Vagina (tissue), 2 donors: ENCODE measurements around the gene SLC39A3. TPM values are rescaled to one million over a fixed set of nuclear protein-coding genes. Genes with fewer than 3 reads are reported as not detected.

Experiments used
- DNase-seq, 2 donors: peaks; one replicate each; pipeline ENCODE4 v3.0.0-alpha.2; 2017; ENCODE audit errors: extremely low spot score in 2 of 2
- H3K27ac ChIP-seq: fragments of 200-600 bp; sonication (generic); one replicate; pipeline ENCODE4 v1.5.1; 2019
- H3K27me3 ChIP-seq: fragments of 200-600 bp; sonication (generic); one replicate; pipeline ENCODE4 v1.5.1; 2019
- H3K36me3 ChIP-seq, 2 donors: fragments of 200-600 bp; sonication (generic); one replicate each; pipeline ENCODE4 v1.5.1; 2017 to 2019
- H3K4me1 ChIP-seq: fragments of 200-600 bp; sonication (generic); one replicate; pipeline ENCODE4 v1.5.1; 2019
- H3K4me3 ChIP-seq, 2 donors: fragments of 200-600 bp; sonication (generic); 1 replicate in 1 of 2; 2 replicates in 1 of 2; pipeline ENCODE4 v1.5.1; 2016 to 2019
- H3K9me3 ChIP-seq: fragments of 200-600 bp; sonication (generic); one replicate; pipeline ENCODE4 v1.5.1; 2019
- CTCF ChIP-seq, 3 experiments: fragments of 450-650 bp in 2 of 3; fragments of 200-600 bp in 1 of 3; sonication (generic) in 1 of 3; IDR thresholded peaks; one replicate each; pipeline ENCODE4 v1.5.1; 2017 to 2019; ENCODE audit warnings: antibody characterized with exemption in 3 of 3, mild to moderate bottlenecking in 2 of 3, moderate library complexity in 2 of 3
- POLR2A ChIP-seq, 2 donors: fragments of 450-650 bp; IDR thresholded peaks; one replicate each; pipeline ENCODE4 v1.6.1; 2017; ENCODE audit warnings: antibody characterized with exemption in 2 of 2, mild to moderate bottlenecking in 2 of 2, moderate library complexity in 2 of 2
- POLR2AphosphoS5 ChIP-seq, 2 donors: sonication (generic); formaldehyde crosslinking; IDR thresholded peaks; one replicate each; pipeline ENCODE4 v1.9.0; 2017; ENCODE audit warnings: antibody characterized with exemption in 2 of 2, mild to moderate bottlenecking in 2 of 2, low read depth in 1 of 2; ENCODE audit not compliant: insufficient read depth in 1 of 2
- intact Hi-C: fragments of 100-400 bp; cut with DNase I; formaldehyde crosslinking; loops from one replicate; pipeline ENCODE4 v1.15.1; 2023
- total RNA-seq: library from RNA; depleted of rRNA; stranded (reverse); fragments of >200 nt; gene quantifications from one replicate; pipeline ENCODE4 v1.2.3, GENCODE V29; 2016

The SLC39A3 gene
- total RNA-seq = 27.7 TPM

- H3K36me3 ChIP-seq = peaks cover 0 to 9% of the 10 kb centered on the region in 2 donors
- peak in 2 of 3 experiments; percentile 9 to 30 for TF ChIP-seq CTCF (IDR thresholded peaks at IDR 0.05)
- TF ChIP-seq POLR2A (IDR thresholded peaks at IDR 0.05) = no peak
- peak; percentile 59 to 97 for TF ChIP-seq POLR2AphosphoS5 (IDR thresholded peaks at IDR 0.05; ENCODE audit: insufficient read depth in 1 of 2, low read depth in 1 of 2)
- H3K4me1 ChIP-seq = peaks cover 13% of the 10 kb centered on the region
- peak in 1 of 2 donors; percentile 94 for DNase-seq
- intact Hi-C loops = no loop called here
- H3K27ac ChIP-seq = peak within 1 kb of the TSS; percentile 40
- H3K4me3 ChIP-seq = peak within 1 kb of the TSS; percentile 80 to 100
- no peaks in the 10 kb centered on the region for H3K27me3 ChIP-seq
- no peaks in the 10 kb centered on the region for H3K9me3 ChIP-seq
Observed at GRCh38 chr19:2739602-2740313, at the start of gene SLC39A3. Gene SLC39A3 (minus strand): TSS chr19:2740017. CDS start chr19:2737257, 2,760 bp downstream.

DNA sequence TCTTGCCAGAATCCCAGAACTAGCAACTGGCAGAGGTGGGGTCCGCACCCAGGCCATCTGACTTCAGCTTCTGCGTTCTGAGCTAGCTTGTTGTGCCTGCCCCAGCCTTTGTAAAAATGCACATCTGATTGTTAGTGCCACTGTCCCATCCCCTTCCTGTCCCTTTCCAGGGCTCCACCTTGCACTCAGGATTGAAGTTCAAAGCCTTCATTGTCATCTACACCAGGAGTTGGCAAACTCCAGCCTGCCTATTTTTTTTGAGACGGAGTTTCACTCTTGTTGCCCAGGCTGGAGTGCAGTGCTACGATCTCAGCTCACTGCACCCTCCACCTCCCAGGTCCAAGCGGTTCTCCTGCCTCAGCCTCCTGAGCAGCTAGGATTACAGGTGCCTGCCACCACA, 48.4 kb upstream of the SLC39A3 start:
- Histone ChIP-seq H3K4me3 (no peak overlapping the region), H3K27ac (no peak overlapping the region), H3K9me3 (no peaks in the 10 kb centered on the region), H3K4me1 (peaks cover 28% of the 10 kb centered on the region), H3K36me3 (peaks cover 0 to 13% of the 10 kb centered on the region in 2 donors), H3K27me3 (no peaks in the 10 kb centered on the region)
- no peak for DNase-seq
- TF ChIP-seq POLR2A (IDR thresholded peaks at IDR 0.05) = no peak
- TF ChIP-seq CTCF (IDR thresholded peaks at IDR 0.05) = no peak
- no peak for TF ChIP-seq POLR2AphosphoS5 (IDR thresholded peaks at IDR 0.05; ENCODE audit: insufficient read depth in 1 of 2, low read depth in 1 of 2)
- intact Hi-C loops = no loop called here

DNA sequence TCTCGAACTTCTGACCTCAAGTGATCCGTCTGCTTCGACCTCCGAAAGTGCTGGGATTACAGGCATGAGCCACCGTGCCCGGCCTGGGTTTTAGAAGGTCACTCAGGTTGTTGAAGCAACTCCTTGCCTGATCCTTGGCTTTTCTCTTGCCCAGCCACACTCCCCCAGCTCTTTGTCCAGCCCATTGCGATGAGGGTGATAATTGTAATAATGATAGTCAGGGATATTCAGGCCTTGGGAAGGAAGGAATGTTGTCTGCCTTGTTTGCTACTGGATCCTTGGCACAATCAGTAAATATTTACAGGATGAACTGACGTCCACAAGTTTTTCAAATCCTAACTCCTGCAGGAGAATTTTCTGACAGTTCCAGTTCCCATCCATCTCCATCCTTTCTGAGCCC, 47.3 kb upstream of the SLC39A3 start:
- no peak for DNase-seq
- intact Hi-C loops = no loop called here
- H3K27ac ChIP-seq = no peak overlapping the region

DNA sequence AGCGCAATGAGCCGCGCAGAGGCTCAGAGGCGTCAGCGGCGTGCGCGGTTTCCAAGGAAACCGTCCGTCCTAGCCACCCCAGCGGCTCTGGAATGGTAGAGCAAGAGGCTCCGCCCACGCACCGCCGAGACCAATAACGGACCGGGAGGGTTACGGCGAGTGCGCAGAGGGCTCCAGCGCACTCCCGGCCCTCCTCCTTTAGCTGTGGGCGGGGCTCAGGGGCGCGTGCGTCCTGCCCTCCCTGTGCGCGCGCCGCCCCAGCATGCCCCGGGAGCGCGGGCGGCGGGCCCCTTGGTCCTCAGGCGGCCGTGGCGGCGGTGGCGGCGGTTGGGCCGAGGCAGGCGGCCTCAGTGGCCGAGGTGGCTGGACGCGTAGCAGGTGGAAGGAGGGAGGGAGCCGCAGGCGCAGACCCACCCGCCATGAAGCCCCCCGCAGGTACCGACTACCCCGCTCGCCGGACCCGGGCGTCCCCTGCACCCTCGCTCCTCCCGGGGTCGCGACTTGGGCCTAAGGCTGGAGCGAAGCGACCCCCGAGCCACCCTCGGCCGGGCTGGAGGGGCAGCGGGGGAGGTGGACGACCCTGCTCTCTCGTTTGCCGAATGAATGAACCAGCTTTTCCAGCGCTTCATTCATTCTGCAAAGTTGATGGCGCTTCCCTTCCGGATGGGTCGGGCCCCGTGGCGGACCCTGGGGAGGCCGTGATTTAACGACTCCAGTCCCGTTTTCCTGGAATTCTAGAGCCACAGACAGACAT, 45.6 kb upstream of the SLC39A3 start, which contains the start of gene THOP1:
TSS of gene THOP1 (plus strand) at position 260 of the 754 bp plus-strand sequence. CDS start at position 420, 160 bp downstream.
- Histone ChIP-seq H3K36me3 (no peaks in the 10 kb centered on the region), H3K4me3 (peak within 1 kb of the TSS; percentile 63 to 72), H3K4me1 (peaks cover 51% of the 10 kb centered on the region), H3K27ac (peak within 1 kb of the TSS; percentile 64), H3K27me3 (no peaks in the 10 kb centered on the region), H3K9me3 (no peaks in the 10 kb centered on the region)
- peak in 1 of 2 donors; percentile 91 for DNase-seq
- intact Hi-C loops = no loop called here
- peak; percentile 24 to 80 for TF ChIP-seq POLR2AphosphoS5 (IDR thresholded peaks at IDR 0.05; ENCODE audit: insufficient read depth in 1 of 2, low read depth in 1 of 2)
- no peak for TF ChIP-seq CTCF (IDR thresholded peaks at IDR 0.05)
- TF ChIP-seq POLR2A (IDR thresholded peaks at IDR 0.05) = no peak

More for the DNA sequence above, 47.3 kb upstream of the SLC39A3 start:
- TF ChIP-seq CTCF (IDR thresholded peaks at IDR 0.05) (no peak), POLR2A (IDR thresholded peaks at IDR 0.05) (no peak), POLR2AphosphoS5 (IDR thresholded peaks at IDR 0.05; ENCODE audit: insufficient read depth in 1 of 2, low read depth in 1 of 2) (no peak)
- no peaks in the 10 kb centered on the region for H3K9me3 ChIP-seq
- H3K36me3 ChIP-seq = peaks cover 0 to 5% of the 10 kb centered on the region in 2 donors
- no peak overlapping the region for H3K4me3 ChIP-seq
- H3K27me3 ChIP-seq = no peaks in the 10 kb centered on the region
- H3K4me1 ChIP-seq = peaks cover 34% of the 10 kb centered on the region
